Testis (tissue), 2 donors: ENCODE data around the gene ULBP2.

ENCODE experiments used
- POLR2A ChIP-seq: fragments of 450-650 bp; IDR thresholded peaks from one replicate; pipeline ENCODE4 v1.6.1; 2017; ENCODE audit warnings: antibody characterized with exemption, mild to moderate bottlenecking, moderate library complexity
- TF ChIP-seq, protein P1 (sequence below), 3 experiments: fragments of 450-650 bp in 2 of 3; fragments of 200-600 bp in 1 of 3; sonication (generic) in 1 of 3; IDR thresholded peaks; one replicate each; pipeline ENCODE4 v1.5.1; 2016 to 2019; ENCODE audit warnings: antibody characterized with exemption in 3 of 3, mild to moderate bottlenecking in 2 of 3, moderate library complexity in 1 of 3

DNA sequence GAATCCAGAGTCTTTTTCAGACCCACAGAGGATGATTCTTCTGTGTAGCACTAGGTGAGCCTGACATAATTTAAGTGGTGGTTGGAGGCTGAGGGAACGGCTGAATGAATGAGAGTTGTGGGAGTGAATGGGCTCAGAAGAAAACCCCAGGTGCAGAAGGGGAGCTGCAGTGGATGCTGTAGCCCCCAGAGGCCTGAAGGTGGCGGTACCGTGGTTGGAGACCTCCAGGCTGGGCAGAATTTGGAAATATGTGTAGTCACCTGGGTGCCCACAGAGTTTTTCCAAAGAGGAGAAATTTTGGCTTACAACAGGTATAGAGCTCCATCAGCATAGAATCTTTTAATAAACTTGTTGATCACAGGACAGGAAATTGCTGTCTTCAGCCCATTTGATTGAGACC is 12.4 kb upstream of the ULBP2 start:
- TF ChIP-seq, protein P1, sequence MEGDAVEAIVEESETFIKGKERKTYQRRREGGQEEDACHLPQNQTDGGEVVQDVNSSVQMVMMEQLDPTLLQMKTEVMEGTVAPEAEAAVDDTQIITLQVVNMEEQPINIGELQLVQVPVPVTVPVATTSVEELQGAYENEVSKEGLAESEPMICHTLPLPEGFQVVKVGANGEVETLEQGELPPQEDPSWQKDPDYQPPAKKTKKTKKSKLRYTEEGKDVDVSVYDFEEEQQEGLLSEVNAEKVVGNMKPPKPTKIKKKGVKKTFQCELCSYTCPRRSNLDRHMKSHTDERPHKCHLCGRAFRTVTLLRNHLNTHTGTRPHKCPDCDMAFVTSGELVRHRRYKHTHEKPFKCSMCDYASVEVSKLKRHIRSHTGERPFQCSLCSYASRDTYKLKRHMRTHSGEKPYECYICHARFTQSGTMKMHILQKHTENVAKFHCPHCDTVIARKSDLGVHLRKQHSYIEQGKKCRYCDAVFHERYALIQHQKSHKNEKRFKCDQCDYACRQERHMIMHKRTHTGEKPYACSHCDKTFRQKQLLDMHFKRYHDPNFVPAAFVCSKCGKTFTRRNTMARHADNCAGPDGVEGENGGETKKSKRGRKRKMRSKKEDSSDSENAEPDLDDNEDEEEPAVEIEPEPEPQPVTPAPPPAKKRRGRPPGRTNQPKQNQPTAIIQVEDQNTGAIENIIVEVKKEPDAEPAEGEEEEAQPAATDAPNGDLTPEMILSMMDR (IDR thresholded peaks at IDR 0.05) = peak in 1 of 3 experiments; percentile 11
- no peak for TF ChIP-seq POLR2A
